Measurements from ENCODE around the gene UBE2G2. TPM values are rescaled to one million over a fixed set of nuclear protein-coding genes. Genes with fewer than 3 reads are reported as not detected.

UBE2G2 gene
- polyA plus RNA-seq, 1 donor from 2014 or later = 127 TPM

DNA sequence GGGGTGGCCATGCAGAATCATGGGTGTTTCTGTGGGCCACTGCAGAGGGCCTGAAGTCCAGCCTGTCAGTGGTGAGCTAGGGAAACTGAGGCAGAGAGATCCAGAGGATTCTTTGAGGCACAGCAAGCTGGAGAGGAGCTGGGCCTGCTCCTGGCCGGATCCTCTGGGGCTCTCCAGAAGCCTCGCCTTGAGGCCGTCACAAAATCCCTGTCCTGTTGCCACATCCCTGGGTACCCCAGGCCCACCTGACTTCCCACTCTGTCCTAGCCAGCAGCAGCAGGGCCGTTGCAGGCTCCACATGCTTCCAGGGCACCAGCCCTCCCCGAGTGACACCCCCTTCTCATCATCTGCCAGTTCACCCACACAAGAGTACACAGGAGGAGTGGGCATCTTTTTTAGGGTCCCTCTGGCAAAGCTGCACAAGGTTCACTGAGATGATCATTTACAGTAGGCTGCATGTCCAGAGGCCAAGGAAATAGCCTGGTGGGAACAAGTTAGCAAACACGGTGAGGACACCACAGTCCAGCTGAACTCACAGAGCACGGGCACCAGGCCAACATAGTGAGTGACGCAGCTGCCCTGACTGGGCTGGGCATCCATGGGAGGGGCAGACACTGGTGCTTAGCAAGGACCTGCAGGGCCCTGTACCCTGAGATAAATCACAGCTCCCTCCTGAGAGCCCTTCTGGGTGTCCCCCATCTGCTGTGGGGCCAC lies 65.2 kb downstream of the UBE2G2 start:
- H3K9me3 ChIP-seq (ENCODE audit: low read length) = peaks cover 11% of the 10 kb centered on the region
- H2AFZ ChIP-seq (ENCODE audit: low read depth, low read length) = no peak overlapping the region
- no peaks in the 10 kb centered on the region for H3K9me2 ChIP-seq (ENCODE audit: insufficient read depth, low read length)
- H3K27me3 ChIP-seq (ENCODE audit: insufficient read depth, low read depth, low read length) = no peaks in the 10 kb centered on the region
- TF ChIP-seq, protein P1, sequence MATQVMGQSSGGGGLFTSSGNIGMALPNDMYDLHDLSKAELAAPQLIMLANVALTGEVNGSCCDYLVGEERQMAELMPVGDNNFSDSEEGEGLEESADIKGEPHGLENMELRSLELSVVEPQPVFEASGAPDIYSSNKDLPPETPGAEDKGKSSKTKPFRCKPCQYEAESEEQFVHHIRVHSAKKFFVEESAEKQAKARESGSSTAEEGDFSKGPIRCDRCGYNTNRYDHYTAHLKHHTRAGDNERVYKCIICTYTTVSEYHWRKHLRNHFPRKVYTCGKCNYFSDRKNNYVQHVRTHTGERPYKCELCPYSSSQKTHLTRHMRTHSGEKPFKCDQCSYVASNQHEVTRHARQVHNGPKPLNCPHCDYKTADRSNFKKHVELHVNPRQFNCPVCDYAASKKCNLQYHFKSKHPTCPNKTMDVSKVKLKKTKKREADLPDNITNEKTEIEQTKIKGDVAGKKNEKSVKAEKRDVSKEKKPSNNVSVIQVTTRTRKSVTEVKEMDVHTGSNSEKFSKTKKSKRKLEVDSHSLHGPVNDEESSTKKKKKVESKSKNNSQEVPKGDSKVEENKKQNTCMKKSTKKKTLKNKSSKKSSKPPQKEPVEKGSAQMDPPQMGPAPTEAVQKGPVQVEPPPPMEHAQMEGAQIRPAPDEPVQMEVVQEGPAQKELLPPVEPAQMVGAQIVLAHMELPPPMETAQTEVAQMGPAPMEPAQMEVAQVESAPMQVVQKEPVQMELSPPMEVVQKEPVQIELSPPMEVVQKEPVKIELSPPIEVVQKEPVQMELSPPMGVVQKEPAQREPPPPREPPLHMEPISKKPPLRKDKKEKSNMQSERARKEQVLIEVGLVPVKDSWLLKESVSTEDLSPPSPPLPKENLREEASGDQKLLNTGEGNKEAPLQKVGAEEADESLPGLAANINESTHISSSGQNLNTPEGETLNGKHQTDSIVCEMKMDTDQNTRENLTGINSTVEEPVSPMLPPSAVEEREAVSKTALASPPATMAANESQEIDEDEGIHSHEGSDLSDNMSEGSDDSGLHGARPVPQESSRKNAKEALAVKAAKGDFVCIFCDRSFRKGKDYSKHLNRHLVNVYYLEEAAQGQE (IDR thresholded peaks at IDR 0.05; ENCODE audit: borderline replicate concordance) = no peak
- TF ChIP-seq TAF1 (IDR thresholded peaks at IDR 0.05; ENCODE audit: low read depth) (no peak), SMC3 (conservative IDR thresholded peaks at IDR 0.05; ENCODE audit: poor library complexity) (no peak), POLR2AphosphoS5 (IDR thresholded peaks at IDR 0.05) (no peak), MXI1 (conservative IDR thresholded peaks at IDR 0.05; ENCODE audit: poor library complexity, severe bottlenecking) (no peak), EP300 (conservative IDR thresholded peaks at IDR 0.05; ENCODE audit: poor library complexity, severe bottlenecking) (no peak), RAD21 (conservative IDR thresholded peaks at IDR 0.05) (no peak), EZH2 (IDR thresholded peaks at IDR 0.05; ENCODE audit: borderline replicate concordance, insufficient read depth, low read length, poor library complexity, severe bottlenecking) (no peak)
- TF ChIP-seq, protein P2, sequence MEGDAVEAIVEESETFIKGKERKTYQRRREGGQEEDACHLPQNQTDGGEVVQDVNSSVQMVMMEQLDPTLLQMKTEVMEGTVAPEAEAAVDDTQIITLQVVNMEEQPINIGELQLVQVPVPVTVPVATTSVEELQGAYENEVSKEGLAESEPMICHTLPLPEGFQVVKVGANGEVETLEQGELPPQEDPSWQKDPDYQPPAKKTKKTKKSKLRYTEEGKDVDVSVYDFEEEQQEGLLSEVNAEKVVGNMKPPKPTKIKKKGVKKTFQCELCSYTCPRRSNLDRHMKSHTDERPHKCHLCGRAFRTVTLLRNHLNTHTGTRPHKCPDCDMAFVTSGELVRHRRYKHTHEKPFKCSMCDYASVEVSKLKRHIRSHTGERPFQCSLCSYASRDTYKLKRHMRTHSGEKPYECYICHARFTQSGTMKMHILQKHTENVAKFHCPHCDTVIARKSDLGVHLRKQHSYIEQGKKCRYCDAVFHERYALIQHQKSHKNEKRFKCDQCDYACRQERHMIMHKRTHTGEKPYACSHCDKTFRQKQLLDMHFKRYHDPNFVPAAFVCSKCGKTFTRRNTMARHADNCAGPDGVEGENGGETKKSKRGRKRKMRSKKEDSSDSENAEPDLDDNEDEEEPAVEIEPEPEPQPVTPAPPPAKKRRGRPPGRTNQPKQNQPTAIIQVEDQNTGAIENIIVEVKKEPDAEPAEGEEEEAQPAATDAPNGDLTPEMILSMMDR (IDR thresholded peaks at IDR 0.05; ENCODE audit: poor library complexity, severe bottlenecking) = no peak
- H3K27ac ChIP-seq (ENCODE audit: low read length) = no peak overlapping the region
- no peaks in the 10 kb centered on the region for H3F3A ChIP-seq (ENCODE audit: insufficient read depth, low read length, poor library complexity, severe bottlenecking)
- H4K20me1 ChIP-seq (ENCODE audit: insufficient read depth) = no peaks in the 10 kb centered on the region
- no peaks in the 10 kb centered on the region for H3K79me2 ChIP-seq (replicated peaks; ENCODE audit: insufficient read depth, low read length)
- H3K36me3 ChIP-seq (ENCODE audit: insufficient read depth, low read length) = no peaks in the 10 kb centered on the region
- no peak overlapping the region for H3K9ac ChIP-seq (ENCODE audit: low read length)
- H3K4me2 ChIP-seq (ENCODE audit: low read length) = no peak overlapping the region
- H3K4me3 ChIP-seq (ENCODE audit: low read length) = no peak overlapping the region

DNA sequence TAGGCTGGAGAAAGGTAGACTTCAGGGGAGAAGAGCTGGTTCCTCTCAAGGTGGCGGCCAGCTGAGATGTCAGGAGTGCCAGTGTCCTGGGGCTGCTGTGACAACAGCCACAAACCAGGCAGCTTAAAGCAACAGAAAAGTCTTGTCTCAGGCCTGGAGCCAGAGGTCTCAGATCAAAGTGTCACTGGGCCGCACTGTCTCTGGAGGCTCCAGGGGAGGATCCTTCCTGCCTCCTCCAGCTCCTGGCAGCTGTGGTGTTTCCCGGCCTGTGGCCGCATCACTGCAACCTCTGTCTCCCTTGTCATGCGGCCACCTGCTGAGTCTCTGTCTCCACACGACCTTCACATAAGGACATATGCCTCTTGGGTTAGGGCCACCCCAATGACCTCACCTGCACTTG lies 65.8 kb downstream of the UBE2G2 start:
- Histone ChIP-seq H3K4me3 (ENCODE audit: low read length) (no peak overlapping the region), H3K27ac (ENCODE audit: low read length) (no peak overlapping the region), H3K4me2 (ENCODE audit: low read length) (no peak overlapping the region), H2AFZ (ENCODE audit: low read depth, low read length) (no peak overlapping the region), H3F3A (ENCODE audit: insufficient read depth, low read length, poor library complexity, severe bottlenecking) (no peaks in the 10 kb centered on the region), H3K79me2 (replicated peaks; ENCODE audit: insufficient read depth, low read length) (no peaks in the 10 kb centered on the region), H3K27me3 (ENCODE audit: insufficient read depth, low read depth, low read length) (no peaks in the 10 kb centered on the region), H3K36me3 (ENCODE audit: insufficient read depth, low read length) (no peaks in the 10 kb centered on the region), H3K9ac (ENCODE audit: low read length) (no peak overlapping the region), H3K9me3 (ENCODE audit: low read length) (peaks cover 11% of the 10 kb centered on the region), H4K20me1 (ENCODE audit: insufficient read depth) (no peaks in the 10 kb centered on the region), H3K9me2 (ENCODE audit: insufficient read depth, low read length) (no peaks in the 10 kb centered on the region)
- TF ChIP-seq POLR2AphosphoS5 (IDR thresholded peaks at IDR 0.05) (no peak), RAD21 (conservative IDR thresholded peaks at IDR 0.05) (no peak), TAF1 (IDR thresholded peaks at IDR 0.05; ENCODE audit: low read depth) (no peak), SMC3 (conservative IDR thresholded peaks at IDR 0.05; ENCODE audit: poor library complexity) (no peak), EZH2 (IDR thresholded peaks at IDR 0.05; ENCODE audit: borderline replicate concordance, insufficient read depth, low read length, poor library complexity, severe bottlenecking) (no peak)
- TF ChIP-seq, protein P1 (IDR thresholded peaks at IDR 0.05; ENCODE audit: borderline replicate concordance) = no peak

Data from neural cell (in vitro differentiated cells).